NCI-H2081 (cell line): ENCODE results near the gene NTSR2.

Experiments used
- DNase-seq, 2 experiments: peaks; one replicate each; lab custom pipeline; 2025; lab: John Stamatoyannopoulos, UW

NTSR2 gene

DNA sequence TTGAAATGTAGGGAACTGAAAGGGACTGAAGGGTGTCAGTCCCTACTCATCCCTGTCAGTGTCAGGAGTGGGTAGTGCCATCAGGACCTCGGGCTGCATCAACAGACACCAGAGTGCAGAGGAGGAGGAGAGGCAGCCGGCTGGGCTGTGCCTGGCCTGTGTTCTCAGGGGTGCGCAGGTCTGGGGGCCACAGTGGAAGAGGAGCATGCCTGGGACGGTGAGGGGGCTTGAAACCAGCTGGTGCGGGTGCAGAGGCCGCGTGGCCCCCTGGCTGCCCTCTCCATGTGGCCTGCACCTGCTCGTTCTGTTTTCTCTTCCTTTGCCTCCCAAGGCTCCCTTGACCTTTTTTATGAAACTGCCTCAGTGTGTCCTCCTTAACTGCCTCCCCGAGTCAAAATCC is 41.3 kb downstream of the NTSR2 start:
- DNase-seq, result no peak

- DNase-seq, result no peak
Observed at GRCh38 chr2:11625671-11626070, 44.3 kb downstream of the NTSR2 start.

DNA sequence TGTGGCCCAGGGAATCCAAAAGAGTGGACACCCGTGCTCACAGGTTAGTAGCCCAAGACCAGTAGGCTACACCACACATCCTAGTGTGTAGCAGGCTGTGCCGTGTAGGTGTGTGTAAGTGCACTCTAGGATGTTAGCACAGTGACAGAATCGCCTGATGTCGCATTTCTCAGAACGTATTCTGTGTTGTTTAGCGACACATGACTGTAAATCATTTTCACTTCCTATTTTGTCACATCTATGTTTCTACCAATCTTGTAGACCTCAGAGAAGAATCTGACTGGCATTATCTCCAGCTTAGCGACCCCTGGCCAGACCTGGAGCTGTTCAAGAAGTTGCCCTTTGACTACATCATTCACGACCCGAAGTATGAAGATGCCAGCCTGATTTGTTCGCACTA is 45.1 kb downstream of the NTSR2 start:
- no peak for DNase-seq

DNA sequence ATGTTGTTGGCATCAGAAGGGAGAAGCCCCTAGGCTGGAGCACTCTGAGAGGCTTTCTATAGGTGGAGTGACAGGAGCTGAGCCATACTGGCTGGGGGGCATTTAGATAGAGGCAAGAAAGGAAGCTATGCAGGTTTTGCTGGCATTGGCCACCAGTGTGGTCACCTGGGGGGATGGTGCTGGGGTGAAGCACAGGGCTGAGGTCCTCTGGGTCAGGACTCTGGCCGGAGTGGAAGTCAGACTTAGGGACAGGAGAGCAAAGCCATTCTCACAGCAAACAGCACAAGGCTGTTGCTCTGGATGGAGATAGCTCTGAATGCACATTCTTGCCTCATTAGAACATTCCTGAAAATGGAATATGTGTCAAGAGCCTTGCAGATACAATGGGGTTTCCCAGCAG is 47.4 kb downstream of the NTSR2 start:
- DNase-seq, result no peak

GRCh38 chr2:11621410-11621809 is 48.6 kb downstream of the NTSR2 start:
- DNase-seq, result no peak

- DNase-seq, result no peak
Observed at GRCh38 chr2:11618708-11619062, 51.3 kb downstream of the NTSR2 start.

GRCh38 chr2:11617984-11618707 is 51.8 kb downstream of the NTSR2 start:
- DNase-seq, result no peak

GRCh38 chr2:11617527-11617926 is 52.5 kb downstream of the NTSR2 start:
- DNase-seq, result no peak

DNA sequence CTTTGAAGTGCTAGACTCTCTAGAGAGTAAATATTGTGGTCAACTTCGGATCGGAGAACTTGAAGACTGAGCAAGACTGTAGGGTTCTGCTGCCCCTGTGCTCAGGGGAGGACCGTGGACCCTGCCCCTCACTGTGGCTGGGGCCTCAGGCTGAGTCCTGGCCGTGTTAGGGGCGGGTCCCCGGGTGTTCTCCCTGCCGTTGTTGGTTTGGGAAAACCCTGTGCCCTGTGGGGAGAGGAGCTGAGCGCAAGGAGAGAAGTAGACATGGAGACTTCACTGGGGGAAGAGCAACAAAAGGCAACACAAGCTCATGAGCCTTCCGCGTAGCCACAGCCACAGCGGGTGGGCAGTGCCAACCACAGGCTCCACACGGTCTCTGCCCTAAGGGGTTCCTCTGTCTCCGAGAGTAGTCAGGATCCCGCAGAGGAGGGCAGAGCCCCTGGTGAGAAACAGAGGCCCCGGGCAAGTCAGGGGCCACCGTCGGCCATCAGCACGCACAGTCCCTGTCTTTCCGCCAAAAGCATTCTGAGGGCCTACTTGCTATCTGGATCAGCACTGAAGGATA is 53.1 kb downstream of the NTSR2 start:
- no peak for DNase-seq

DNA sequence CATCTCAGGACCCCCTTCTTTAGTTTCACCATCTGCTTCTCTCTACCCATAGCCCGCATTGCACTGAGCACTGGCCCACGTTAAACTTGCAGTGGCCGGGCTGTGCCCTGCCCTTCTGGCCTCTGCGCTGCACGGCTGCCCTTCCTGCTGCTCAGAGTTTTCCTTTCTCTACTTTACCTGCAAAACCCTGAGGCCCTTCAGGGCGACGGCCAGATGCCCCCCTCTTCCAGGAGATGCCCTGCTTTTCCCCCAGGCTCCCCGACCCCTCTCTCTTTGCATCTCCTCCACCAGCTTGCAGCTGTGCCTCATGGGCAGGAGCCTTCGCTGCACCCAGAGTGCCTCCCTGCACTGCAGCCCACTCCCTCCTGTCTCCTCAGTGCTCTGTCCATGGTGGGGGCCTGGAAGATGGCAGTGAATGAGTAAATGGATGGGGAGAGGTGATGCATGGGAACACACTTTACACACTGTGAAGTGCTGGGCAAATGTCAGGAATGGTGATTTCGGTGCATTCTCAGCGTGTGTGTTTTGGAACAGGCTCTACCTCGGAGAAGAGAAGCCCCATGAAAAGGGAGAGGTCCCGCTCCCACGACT is 53.8 kb downstream of the NTSR2 start:
- DNase-seq, result no peak

GRCh38 chr2:11615209-11615608 is 54.8 kb downstream of the NTSR2 start:
- no peak for DNase-seq

DNA sequence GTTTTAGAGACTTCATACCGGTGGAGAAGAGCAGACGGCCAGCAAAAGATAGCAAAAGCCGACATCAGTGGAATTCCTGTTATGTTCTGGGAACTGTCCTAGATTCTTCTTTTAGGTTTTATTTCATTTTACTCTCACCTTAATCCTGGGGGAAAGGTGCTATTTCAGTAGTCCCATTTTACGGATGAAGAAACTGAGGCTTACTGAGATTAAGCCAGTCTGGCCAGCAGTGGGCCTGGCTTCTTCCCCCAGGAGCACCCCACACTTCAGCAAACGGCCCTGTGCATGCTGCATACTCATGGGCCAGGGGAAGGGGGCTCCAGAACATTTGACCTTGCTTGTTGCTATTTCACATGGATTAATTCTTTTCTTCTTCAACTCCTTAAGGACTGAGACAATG is 56.7 kb downstream of the NTSR2 start:
- no peak for DNase-seq

DNA sequence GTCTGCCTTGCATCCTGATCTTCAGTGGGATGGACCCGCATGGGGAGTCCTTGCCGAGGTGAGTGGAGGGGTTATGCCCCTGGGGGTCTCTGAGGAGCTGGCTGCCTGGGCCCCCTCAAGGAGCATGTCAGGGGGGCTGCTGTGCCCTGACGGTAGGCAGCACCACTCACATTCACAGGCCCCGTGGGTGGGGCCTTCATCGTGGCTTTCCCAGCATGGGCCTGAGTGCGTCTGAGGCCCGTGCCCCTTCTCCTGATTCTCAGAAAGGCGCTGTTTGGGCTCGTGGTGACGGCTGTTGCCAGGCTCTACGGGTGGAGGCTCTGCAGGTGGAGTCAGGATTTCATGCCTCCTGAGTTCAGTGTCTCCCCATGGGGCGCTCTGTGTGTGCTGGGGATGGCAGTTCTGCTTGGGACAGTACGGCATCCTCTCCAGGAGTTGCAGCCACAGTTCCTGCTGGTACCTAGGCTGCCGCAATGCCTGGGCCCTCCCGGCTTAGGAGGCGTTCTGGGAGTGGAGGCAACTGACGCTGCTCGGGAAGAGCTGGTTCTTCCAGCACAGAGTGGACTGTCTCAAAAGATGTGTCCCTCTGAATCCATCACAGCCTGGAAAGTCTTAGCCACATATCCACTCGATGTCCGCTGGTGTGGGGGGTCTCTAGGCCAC is 57.3 kb downstream of the NTSR2 start:
- no peak for DNase-seq

DNA sequence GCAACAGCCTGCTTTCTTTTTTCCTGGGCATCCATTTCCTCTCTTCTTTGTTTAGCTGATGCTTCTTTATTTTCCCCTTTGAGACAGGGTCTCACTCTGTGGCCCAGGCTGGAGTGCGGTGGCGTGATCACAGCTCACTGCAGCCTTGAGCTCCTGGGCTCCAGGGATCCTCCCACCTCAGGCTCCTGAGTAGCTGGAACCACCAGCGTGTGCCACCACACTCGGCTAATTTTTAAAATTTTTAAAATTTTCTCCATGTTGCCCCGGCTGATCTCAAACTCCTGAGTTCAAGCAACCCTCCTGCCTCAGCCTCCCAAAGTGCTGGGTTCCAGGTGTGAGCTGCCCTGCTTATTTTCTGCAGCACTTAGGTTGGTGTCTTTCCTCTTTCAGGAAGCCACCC is 58.7 kb downstream of the NTSR2 start:
- no peak for DNase-seq

DNA sequence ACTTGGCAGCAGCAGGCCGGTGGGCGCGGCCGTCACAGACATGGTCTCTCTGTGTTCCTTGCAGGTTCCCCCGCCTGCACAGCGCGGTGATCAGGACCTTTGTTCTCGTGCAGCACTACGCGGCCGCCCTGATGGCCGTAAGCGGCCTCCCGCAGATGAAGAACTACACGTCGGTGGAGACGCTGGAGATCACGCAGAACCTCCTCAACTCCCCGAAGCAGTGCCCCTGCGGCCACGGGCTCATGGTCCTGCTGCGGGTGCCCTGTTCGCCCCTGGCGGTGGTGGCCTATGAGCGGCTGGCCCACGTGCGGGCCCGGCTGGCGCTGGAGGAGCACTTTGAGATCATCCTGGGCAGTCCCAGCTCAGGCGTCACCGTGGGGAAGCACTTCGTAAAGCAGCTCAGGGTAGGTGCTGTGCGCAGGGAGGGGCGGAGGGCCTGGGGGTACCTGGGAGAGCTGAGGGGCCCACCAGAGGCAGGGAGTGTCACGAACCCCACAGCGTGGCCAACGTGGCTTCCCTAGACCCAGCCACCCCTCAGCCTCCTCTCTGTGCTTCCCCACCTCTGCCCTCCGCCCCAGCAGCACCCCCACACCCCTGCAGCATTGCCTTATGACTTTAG is 59.3 kb downstream of the NTSR2 start:
- DNase-seq, result no peak
